Testis (tissue), 3 donors: Measurements from ENCODE around the gene PODXL2. TPM values are rescaled to one million over a fixed set of nuclear protein-coding genes. Genes with fewer than 3 reads are reported as not detected.

ENCODE experiments used
- DNase-seq: peaks from one replicate; pipeline ENCODE4 v3.0.0-alpha.2; 2019
- H3K27ac ChIP-seq, 2 donors: fragments of 200-600 bp; sonication (generic); one replicate each; pipeline ENCODE4 v1.5.1; 2019
- H3K27me3 ChIP-seq: fragments of 200-600 bp; sonication (generic); one replicate; pipeline ENCODE4 v1.5.1; 2019
- H3K36me3 ChIP-seq: fragments of 200-600 bp; sonication (generic); one replicate; pipeline ENCODE4 v1.5.1; 2017; ENCODE audit warnings: low read depth; ENCODE audit errors: missing control alignments
- H3K4me1 ChIP-seq: fragments of 200-600 bp; sonication (generic); one replicate; pipeline ENCODE4 v1.5.1; 2019
- H3K4me3 ChIP-seq, 2 donors: fragments of 200-600 bp; sonication (generic); one replicate each; pipeline ENCODE4 v1.5.1; 2017 to 2019
- H3K9me3 ChIP-seq: fragments of 200-600 bp; sonication (generic); one replicate; pipeline ENCODE4 v1.5.1; 2017
- POLR2A ChIP-seq: fragments of 450-650 bp; IDR thresholded peaks from one replicate; pipeline ENCODE4 v1.6.1; 2017; ENCODE audit warnings: antibody characterized with exemption, mild to moderate bottlenecking, moderate library complexity
- WGBS, 2 donors: methylation state at CpG; one replicate each; pipeline ENCODE4 v1.1.5; 2018; 5-methylcytosine and 5-hydroxymethylcytosine counted together
- intact Hi-C: fragments of 100-400 bp; cut with DNase I; formaldehyde crosslinking; loops from one replicate; pipeline ENCODE4 v1.15.1; 2023; ENCODE audit warnings: low total_unique reads
- polyA plus RNA-seq: library from polyadenylated mRNA; stranded (reverse); fragments of 350-450 nt; fragmentation: Illumina TruSeq; extraction: RNeasy Lipid Tissue Mini Kit (QIAGEN cat#74804); gene quantifications from one replicate; pipeline ENCODE4 v1.2.3, GENCODE V29; 2014; ENCODE audit warnings: low read depth, low replicate concordance; ENCODE audit not compliant: insufficient read depth
- total RNA-seq, 2 donors: library from RNA; depleted of rRNA; stranded (reverse); fragments of >200 nt; gene quantifications; one replicate each; pipeline ENCODE4 v1.2.3, GENCODE V29; 2016
- TF ChIP-seq, protein P1 (sequence below), 3 experiments: fragments of 450-650 bp in 2 of 3; fragments of 200-600 bp in 1 of 3; sonication (generic) in 1 of 3; IDR thresholded peaks; one replicate each; pipeline ENCODE4 v1.5.1; 2016 to 2019; ENCODE audit warnings: antibody characterized with exemption in 3 of 3, mild to moderate bottlenecking in 2 of 3, moderate library complexity in 1 of 3

Gene PODXL2
- total and polyA plus RNA-seq, 3 donors from 2014 or later, result 51.3 to 88.8 (median 71.9) TPM

DNA sequence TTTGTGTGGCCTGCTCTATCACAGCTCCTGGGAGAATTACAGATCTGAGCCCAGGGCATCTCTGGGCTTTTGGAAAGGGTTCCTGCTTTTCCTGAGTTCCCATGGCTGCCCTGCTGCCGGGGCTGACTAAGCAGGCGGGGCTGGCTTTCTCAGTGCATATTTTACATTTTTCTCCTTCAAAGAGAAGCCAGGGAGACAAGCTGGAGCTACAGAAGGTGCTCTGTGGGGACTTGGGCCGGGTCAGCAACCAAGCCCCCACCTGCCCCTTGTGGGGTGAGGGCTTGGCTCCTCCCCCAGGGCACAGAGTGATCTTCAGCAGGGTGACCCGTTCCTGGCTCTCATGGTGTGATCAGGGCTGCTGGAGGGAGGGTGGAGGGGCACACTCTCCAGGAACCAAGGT, 61.1 kb downstream of the PODXL2 start:
- H3K27ac ChIP-seq, result peak overlapping the region in 1 of 2 donors; percentile 53
- intact Hi-C loops, result loop anchor here (5.0 kb wide), 2 partner anchors 132 to 222 kb away; partner anchors contain the start of gene MGLL

DNA sequence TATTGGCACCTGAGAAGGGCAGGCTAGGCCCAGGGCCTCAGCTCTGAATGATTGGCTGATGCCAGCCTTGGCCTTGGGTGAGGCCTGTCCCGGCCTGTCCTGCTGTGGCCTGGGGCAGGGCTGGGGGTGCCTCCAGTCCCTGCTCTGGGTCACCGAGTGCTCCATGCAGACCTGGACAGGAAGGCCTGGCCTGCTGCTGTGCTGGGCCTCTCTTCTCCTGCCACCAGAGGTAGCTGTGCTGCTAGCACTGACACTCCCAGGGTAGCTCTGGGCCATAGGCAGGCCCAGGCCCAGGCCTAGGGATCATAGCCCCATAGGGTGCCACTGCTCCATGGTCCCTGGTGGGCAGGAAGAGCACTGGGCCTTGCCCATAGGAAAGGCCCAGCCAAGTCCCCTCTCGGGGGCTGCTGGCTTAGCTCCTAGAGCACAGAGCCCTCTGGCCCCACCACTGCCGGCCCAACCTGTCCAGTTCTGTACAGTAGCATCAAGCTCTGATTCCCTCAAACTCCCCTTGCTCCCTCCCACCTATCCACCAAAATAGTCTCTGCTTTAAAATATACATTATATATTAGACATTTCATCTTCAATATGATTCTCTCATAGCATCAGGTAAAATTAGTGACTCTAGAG, 62.0 kb downstream of the PODXL2 start:
- Histone ChIP-seq H3K27ac (peak overlapping the region in 1 of 2 donors; percentile 53), H3K4me1 (peaks cover 7% of the 10 kb centered on the region), H3K36me3 (no peaks in the 10 kb centered on the region), H3K4me3 (no peak overlapping the region), H3K27me3 (no peaks in the 10 kb centered on the region), H3K9me3 (no peaks in the 10 kb centered on the region)
- DNase-seq, result peak; percentile 82
- TF ChIP-seq POLR2A, result no peak
- TF ChIP-seq, protein P1, sequence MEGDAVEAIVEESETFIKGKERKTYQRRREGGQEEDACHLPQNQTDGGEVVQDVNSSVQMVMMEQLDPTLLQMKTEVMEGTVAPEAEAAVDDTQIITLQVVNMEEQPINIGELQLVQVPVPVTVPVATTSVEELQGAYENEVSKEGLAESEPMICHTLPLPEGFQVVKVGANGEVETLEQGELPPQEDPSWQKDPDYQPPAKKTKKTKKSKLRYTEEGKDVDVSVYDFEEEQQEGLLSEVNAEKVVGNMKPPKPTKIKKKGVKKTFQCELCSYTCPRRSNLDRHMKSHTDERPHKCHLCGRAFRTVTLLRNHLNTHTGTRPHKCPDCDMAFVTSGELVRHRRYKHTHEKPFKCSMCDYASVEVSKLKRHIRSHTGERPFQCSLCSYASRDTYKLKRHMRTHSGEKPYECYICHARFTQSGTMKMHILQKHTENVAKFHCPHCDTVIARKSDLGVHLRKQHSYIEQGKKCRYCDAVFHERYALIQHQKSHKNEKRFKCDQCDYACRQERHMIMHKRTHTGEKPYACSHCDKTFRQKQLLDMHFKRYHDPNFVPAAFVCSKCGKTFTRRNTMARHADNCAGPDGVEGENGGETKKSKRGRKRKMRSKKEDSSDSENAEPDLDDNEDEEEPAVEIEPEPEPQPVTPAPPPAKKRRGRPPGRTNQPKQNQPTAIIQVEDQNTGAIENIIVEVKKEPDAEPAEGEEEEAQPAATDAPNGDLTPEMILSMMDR (IDR thresholded peaks at IDR 0.05), result peak; percentile 47 to 61 (median 50)
- WGBS, 2 donors, result 59 to 89% methylated on average over 2 to 4 of the region's 4 CpGs
- intact Hi-C loops, result loop anchor here (5.0 kb wide), 2 partner anchors 131 to 221 kb away; partner anchors contain the start of gene MGLL

More for the DNA sequence above, 61.1 kb downstream of the PODXL2 start:
- Histone ChIP-seq H3K9me3 (no peaks in the 10 kb centered on the region), H3K4me3 (no peak overlapping the region), H3K27me3 (no peaks in the 10 kb centered on the region), H3K36me3 (no peaks in the 10 kb centered on the region), H3K4me1 (peaks cover 7% of the 10 kb centered on the region)
- 38 to 47% methylated on average over 4 of the region's 4 CpGs for WGBS, 2 donors
- TF ChIP-seq, protein P1 (IDR thresholded peaks at IDR 0.05), result no peak
- TF ChIP-seq POLR2A, result no peak
- DNase-seq, result no peak

DNA sequence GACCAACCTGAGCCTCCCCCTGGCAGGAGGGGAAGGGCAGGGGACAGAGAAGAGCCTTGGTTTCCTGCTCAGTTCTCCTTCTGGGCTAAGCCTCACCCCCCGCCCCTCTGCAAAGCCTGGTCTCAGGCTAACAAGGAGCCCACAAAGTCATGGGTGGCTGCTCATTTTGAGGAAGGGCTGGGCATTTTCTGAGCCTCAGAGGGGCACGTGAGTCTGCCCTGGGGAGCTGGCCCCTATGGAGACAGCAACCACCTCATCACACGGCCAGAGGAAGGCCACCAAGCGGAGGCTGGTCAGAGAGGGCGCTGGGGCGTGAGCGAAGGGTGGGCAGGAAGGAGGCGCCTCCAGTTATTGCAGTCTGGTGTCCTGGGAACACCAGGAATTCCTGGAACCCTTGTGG, 62.5 kb downstream of the PODXL2 start:
- Histone ChIP-seq H3K4me1 (peaks cover 9% of the 10 kb centered on the region), H3K36me3 (no peaks in the 10 kb centered on the region), H3K4me3 (no peak overlapping the region), H3K27me3 (no peaks in the 10 kb centered on the region), H3K27ac (peak overlapping the region in 1 of 2 donors; percentile 53), H3K9me3 (no peaks in the 10 kb centered on the region)
- WGBS, 2 donors, result 92 to 95% methylated on average over 8 of the region's 8 CpGs
- intact Hi-C loops, result loop anchor here (5.0 kb wide), 2 partner anchors 131 to 221 kb away; partner anchors contain the start of gene MGLL
- DNase-seq, result no peak
- TF ChIP-seq, protein P1 (IDR thresholded peaks at IDR 0.05), result no peak
- no peak for TF ChIP-seq POLR2A

DNA sequence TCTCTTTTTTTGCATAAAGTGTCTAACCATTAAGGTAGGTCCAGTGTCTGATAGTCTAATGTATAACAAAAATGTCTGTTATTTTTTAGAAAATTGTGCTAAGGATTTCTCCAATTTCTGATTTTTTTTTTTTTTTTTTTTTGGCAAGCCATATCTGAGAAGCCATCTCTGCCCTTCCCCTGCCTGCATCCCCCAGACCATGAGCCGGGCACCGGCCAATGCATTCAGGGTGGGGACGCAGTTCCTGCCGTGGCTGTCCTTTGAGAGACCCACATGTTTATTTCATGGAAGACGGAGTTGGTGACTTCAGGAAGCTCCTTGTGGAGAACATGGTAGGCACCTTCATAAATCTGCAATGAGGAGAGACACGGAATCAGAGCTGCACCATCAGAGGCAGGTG, 63.0 kb downstream of the PODXL2 start:
- no peaks in the 10 kb centered on the region for H3K36me3 ChIP-seq
- H3K4me3 ChIP-seq, result no peak overlapping the region
- no peak overlapping the region for H3K27ac ChIP-seq
- no peaks in the 10 kb centered on the region for H3K9me3 ChIP-seq
- intact Hi-C loops, result loop anchor here (5.0 kb wide), 2 partner anchors 130 to 220 kb away; partner anchors contain the start of gene MGLL
- WGBS, 2 donors, result 83 to 94% methylated on average over 6 of the region's 6 CpGs
- DNase-seq, result no peak
- TF ChIP-seq, protein P1 (IDR thresholded peaks at IDR 0.05), result no peak
- TF ChIP-seq POLR2A, result no peak
- H3K4me1 ChIP-seq, result peaks cover 14% of the 10 kb centered on the region
- no peaks in the 10 kb centered on the region for H3K27me3 ChIP-seq
